ENCODE data around the gene POGZ.

- TF ChIP-seq YY1 (IDR thresholded peaks at IDR 0.05; ENCODE audit: extremely low read depth, insufficient replicate concordance, low read depth, low read length) (no peak), POLR2A (IDR thresholded peaks at IDR 0.05; ENCODE audit: borderline replicate concordance, extremely low read depth, insufficient read depth, insufficient read length) (no peak), CTCF (IDR thresholded peaks at IDR 0.05 in 2 of 3, conservative IDR thresholded peaks at IDR 0.05 in 1 of 3; ENCODE audit: borderline replicate concordance in 1 of 3, insufficient read depth in 1 of 3, low read depth in 2 of 3, low read length in 2 of 3) (no peak), EZH2 (IDR thresholded peaks at IDR 0.05) (no peak), EGR1 (IDR thresholded peaks at IDR 0.05; ENCODE audit: low read depth) (no peak), CBX3 (IDR thresholded peaks at IDR 0.05; ENCODE audit: low read depth) (no peak), TCF7L2 (IDR thresholded peaks at IDR 0.05; ENCODE audit: borderline replicate concordance, extremely low read depth, insufficient read depth, insufficient read length) (no peak), ZBTB33 (IDR thresholded peaks at IDR 0.05; ENCODE audit: extremely low read depth, insufficient replicate concordance, low read length) (no peak), POLR2AphosphoS5 (IDR thresholded peaks at IDR 0.05; ENCODE audit: low read depth, low read length) (no peak), REST (IDR thresholded peaks at IDR 0.05; ENCODE audit: low read depth) (no peak), SIN3A (IDR thresholded peaks at IDR 0.05; ENCODE audit: low read depth) (no peak), RAD21 (IDR thresholded peaks at IDR 0.05; ENCODE audit: low read depth) (no peak)
Observed at GRCh38 chr1:151492120-151492519, 32.8 kb upstream of the POGZ start.

Measured in HCT116 (cell line).